A673 (cell line): ENCODE measurements around the gene SERPINB8.

Experiments used
- CTCF ChIP-seq: fragments of 300-800, 200-600 bp; sonication (generic); conservative IDR thresholded peaks from 2 replicates; pipeline ENCODE4 v1.5.1; 2017; ENCODE audit warnings: low read depth, mild to moderate bottlenecking, antibody characterized with exemption, low read length, moderate library complexity, mixed read lengths
- EZH2 ChIP-seq: fragments of 200-600 bp; sonication (generic); IDR thresholded peaks from 2 replicates; pipeline ENCODE4 v1.6.1; 2017; ENCODE audit warnings: borderline replicate concordance, low read depth, mild to moderate bottlenecking, mixed read lengths, antibody characterized with exemption, low read length; ENCODE audit not compliant: poor library complexity, severe bottlenecking

- TF ChIP-seq CTCF = no peak
- no peak for TF ChIP-seq EZH2
Observed at GRCh38 chr18:64011513-64011912, 41.6 kb downstream of the SERPINB8 start.
